Suppressor macrophage (primary cell): ENCODE results near the gene C1QTNF5.

ENCODE experiments used
- DNase-seq, 4 experiments: peaks; one replicate each; pipeline ENCODE4 v3.0.0-alpha.2; 2020 to 2022

C1QTNF5 gene

DNA sequence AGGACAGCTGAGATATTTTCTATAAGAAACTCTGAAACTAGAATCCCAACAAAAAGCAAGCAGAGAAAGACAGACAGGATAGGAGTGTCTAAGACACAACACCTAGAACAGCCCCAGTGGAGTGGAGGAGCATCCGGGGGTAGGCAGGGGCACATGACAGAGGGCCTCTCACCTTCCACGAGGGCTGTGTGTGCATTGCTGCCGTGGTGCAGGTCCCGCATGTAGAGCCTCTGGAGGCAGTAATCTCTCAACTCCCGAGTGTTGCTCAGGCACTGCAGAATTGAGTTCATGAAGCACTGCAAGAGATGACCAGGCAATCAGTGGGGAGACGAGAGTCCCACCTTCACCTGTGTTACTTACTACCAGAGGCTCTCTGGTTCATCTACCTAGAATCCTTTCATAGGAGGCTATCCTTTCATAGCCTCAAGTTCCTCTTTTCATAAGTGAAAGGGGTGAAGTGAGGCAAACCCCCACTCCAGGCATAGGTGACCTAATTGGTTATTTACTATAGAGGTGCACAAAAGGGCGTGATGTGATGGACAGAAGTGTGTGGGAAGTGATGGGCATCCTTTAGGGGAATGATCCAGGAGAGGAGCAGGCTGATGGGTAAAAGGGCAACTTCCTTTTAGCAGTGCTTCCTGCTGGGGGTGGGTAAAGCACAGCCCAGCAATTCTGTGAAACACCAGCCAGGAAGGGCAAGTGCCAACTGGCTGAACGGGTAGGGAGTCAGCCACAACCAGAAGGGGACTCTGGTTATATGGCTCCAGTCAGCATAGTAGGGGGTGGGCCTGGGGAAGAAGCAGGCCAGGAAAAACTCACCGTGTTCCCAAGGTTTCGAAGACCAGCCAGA, 18.9 kb upstream of the C1QTNF5 start:
- DNase-seq, result peak; percentile 62 to 83 (median 82)

DNA sequence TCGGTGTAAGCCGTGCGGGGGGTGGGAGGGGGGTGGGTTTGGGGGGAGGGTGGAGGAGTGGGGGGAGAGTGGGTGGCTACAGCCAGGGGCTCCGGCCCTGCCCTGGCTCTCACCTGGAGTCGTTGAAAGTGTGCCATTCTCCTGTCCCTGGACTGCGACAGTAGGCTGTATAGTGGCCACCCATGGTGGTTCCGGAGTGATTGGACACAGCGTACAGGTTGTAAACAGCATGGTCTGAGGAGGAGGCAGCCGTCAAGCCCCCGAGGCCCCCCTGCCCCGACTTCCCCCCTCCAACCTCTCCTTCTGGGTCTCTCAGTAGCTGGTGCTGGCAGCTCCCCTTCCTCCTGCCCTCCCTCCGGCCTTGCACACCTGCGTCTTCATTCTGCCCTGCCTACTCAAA, 16.4 kb upstream of the C1QTNF5 start:
- no peak for DNase-seq

DNA sequence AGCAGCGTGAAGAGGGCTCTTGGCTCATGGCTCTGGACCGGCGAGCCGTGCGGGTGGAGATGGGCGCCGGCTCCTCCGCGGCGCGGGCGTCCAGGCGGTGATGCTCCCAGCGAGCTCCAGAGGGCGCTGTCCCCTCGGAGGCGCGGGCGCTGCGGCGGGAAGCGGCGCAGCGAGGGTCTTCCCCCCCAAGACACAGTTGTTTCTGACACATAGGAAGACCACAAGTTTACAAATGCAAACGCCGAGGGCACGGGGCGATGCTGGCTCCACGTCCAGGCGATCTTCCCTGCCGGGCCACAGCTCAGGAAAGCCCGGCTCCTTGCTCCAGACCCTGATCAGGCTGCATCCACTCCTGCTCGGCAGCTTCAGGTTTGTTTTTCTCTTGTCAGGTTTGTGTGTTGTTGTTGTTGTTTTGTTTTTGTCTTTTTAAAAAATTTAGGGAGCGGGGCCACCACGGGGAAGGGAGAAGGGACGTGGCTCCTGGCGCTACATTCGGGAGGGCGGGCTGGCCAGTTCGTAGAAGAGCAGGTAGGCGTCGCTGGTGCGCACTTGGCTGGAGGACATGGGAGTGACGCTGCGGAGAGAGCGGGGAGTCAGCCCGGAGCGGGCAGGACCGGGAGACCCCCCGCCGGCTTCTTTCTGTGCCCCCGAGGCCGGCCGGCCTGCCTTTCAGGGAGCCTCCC, 15.8 kb upstream of the C1QTNF5 start:
- peak; percentile 71 to 87 (median 82) for DNase-seq

DNA sequence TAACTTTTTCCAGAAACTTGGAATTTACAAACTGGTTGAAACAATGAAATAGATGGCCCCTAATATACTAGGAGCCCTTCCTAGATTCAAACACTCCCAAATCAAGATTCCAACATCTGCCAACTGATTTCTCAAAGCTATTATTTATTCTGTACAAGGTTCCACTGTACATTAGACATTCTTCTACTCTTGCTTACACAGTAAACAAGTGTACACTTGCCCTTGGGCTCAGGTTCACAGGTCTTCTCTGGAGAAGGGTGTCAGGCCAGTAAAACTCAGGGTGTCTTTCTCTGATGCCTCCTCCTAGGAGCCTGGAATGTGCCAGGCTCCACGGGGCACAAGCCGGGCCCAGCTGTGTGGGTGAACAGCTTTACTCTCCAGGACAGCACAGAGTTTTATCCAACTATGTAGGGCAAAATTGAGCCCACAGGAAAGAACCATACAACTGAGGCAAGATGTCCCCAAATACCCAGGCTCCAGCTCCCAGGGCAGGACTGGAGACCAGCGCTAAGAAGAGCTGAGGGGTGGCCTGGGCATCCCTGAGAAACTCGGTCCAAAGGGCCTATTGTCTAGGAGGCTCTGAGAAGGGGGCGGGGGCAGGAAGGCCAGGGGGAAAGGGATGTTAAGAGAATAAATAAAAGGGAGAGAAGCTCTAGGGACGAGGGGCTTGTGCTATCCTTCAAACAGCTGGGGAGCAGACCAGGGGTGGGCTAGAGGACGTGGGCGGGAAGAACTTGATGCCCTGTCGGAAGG, 14.6 kb upstream of the C1QTNF5 start:
- no peak for DNase-seq

DNA sequence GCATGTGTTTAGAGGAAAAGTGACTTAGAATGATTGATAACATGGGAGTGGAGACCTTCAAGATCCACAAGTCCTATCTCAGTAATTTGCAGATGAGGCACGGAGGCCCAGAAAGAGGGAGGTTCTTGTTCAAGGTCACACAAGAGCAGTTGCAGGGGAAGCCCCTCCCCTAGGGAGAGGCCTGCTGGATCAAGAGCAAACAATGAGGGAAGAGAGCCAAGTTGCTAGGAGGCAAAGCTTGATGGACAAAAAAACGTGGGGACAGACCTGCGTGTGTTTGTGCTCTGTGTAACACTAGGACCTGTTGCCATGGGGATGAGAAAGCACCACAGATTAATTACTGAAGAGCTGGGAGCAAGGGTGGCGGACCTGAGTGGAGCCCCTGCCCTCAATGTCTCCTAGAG, 12.2 kb upstream of the C1QTNF5 start:
- no peak for DNase-seq

DNA sequence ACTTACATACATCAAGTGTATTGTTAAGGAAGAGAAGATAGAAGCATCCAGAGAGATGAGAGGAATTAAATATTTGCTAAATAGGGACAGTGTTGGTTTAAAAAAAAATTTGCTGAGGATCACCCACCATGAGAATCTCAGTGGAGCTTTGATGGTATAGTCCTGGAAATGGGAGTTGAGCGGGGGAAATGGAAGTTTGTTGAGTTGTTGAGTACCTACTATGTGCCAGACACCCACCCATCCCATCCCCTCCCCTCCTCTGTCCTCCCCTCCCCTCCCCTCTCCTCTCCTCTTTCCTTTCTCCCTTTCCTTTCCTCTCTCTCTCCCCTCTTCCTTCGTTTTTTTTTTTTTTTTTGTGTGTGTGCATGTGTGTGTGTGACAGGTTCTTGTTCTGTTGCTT, 10.5 kb upstream of the C1QTNF5 start:
- no peak for DNase-seq

DNA sequence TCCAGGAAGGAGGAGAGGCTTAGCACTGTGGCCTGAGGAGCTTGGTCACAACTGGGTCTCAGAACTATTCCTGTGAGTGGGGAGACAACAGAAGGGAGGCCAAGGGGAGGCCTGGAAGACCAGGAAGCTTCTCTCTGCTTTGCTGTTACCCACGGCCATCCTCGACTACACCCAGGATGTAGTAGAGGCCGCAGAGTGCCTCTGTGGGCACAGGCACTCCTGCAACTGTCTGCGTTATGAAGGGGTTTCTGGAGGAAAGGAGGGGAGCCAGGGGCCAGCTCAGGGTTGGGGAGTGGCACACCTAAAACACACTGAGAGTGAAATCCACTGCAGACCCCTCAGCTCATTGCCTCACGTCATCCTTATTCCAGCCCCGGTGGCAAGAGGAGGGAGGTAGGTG, 9.6 kb upstream of the C1QTNF5 start:
- no peak for DNase-seq

DNA sequence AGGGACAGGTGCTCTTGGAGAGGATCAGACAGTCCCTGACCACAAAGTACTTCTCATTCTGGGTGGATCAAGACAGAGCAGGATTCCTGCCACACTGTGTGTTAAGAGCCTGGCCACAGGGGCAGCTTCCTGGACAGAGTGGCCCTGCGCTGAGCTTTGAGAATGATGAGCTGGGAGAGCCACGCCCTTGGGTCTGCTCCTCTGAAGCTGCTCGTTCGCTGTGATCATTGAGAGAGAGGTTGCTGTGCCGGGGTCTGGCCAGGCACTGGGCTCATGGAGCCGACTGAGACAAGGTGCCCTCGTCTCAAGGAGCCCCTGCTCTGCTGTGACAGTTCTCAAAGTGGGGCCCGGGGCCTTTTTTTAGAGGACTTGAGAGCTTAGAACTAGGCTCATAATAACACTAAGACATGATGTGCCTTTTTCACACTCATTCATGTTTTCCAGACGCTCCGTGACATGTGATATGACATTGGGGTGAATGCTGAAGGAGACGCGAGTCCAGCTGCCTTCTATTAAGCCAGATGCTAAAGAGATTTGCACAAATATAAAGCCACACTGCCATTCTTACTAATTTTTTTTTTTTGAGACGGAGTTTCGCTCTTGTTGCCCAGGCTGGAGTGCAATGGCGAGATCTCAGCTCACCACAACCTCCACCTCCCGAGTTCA, 7.4 kb upstream of the C1QTNF5 start:
- no peak for DNase-seq

DNA sequence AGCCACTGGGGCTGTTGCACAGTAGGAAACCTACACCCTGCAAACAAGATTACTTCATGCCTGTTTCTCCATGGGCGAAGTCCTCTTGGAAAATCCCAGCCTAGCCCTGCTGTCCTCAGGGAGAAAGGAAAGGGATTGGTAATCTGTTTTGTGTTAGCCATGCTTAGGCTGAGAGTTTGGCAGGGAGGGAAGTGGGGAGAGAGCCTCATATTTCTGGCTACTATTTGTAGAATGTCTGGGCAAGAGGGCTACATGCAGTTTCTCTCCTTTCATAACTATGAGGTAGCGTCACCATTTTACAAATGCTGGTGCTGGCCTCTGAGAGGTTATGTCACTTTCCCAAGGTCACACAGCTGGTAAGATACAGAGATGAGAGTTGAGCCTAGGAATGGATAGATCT, 6.6 kb upstream of the C1QTNF5 start:
- DNase-seq, result no peak

DNA sequence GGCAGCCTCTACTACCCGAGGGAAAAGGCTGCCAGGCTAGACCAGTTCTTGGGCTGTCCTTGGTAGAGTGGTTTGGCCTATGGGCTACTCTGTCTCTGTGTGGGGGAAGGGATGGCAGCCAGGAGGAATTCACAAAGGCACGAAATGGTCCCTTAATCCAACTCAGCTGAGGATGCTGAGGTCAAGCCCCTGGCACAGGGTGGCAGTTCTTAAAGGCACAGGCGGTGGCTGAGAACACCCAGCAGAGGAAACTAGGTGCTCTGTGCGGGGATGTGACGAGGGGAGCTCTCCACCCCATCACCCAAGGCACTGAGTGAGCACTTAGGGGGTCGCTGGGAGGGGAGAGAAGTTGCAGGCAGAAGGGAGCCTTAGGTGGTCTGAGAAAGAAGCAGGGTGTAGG, 5.9 kb upstream of the C1QTNF5 start, which contains the start of gene MFRP:
TSS of gene MFRP (minus strand) at position 101 of the 400 bp plus-strand sequence. CDS start 192 bp downstream, outside the sequence.
- no peak for DNase-seq

DNA sequence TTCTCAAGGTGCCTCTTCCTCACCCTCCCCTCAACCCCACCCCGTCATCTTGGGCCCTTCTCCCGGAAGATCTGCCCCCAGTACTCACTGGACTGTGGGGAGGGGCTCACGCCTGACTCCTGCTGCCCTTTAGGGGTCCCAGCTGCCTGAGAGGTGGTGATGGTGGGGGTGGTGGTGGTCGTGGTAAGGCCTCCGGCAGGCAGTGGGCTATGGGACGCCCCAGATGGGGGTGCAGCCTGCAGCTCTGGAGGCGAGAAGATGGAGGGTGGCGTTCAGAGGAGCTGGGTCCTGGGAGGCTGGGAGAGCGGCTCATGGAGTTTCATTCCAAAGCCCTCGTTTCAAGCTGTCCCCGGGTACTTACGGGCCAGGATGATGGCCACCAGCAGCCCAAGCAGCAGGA, 5.0 kb upstream of the C1QTNF5 start:
- DNase-seq, result no peak

DNA sequence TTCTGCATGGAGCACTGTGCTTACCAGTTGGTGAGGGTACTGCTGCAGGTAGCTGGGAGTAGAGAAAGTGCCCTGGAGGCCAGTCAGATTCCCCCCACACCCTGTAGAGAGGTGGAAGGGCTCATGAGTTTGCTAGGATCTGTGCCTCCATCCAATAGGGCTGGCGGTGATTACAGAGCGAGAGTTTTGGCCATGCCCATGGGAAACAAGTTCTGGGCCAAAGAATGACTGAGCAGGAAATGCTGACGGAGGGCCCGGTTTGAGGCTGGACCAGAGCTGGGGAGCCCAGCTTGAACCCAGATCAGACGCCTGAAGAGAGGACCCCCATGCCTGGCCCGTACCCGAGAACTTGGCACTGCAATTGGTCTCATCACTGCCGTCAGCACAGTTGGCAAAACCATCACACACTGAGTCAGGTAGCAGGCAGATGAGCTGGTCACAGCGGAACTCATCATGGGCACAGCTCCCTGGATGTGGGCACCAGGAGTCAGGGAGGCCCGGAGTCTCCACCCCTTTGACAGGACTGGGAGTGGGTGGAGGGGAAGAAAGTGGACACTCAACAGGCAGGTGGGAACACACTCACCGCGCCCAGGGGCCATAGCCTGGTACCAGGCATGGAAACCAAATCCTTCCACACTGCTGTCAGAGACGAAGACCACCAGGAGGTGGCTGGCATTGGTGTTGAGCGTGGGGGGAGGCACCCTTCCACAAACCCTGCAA, 3.8 kb upstream of the C1QTNF5 start:
- no peak for DNase-seq

DNA sequence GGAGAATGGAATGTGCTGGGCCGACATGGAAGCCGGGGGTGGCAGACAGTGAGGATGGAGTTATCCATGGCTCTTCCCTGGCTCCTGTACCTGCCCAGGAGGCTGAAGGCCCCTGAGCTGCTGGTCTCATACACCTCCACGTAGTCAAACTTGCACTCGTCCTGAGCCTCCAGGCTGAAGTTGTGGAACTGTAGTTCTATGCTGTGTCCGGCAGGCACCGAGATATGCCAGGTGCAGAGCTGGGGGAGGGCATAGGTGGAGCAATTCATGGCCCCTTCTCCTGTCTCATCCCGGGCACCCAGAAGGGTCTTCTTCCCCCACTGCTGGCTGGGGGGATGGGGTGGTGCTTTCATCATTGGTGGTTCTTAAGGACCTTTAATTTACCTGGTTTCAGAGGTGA, 3.0 kb upstream of the C1QTNF5 start:
- no peak for DNase-seq

DNA sequence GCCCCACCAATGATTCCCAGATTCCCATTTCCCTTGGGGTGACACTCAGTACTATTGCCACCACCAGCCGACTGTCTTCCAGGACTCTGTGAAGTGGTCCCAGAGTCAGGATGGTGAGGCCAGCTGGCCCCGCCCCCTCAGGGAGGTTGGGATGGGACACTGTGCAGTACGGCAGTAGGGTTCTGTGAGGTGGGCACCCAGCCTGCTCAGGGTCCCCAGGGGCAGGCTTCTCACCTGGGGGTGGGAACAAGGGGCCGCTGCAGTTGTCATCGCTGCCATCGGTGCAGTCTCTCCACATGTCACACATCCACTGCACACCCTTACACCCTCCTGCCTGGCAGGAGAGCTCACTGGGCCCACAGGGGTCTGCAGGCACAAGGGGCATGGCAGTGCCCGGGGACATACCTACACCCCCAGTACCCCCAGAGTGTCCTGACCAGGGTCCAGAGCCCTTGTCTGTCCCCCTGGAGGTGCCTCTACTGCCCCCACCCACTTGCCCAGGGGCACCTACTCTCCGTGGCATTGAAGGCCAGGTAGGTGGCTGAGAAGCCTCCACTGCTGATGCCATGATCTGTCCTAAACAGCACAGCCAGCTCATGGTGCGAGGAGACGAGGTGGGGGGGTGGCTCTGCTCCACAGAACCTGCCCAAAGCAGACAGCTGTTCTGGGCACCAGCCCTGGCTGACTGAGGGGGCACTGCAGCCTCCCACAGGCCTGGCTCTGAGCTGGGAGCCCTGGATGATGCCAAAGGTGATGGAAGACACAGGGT, 1.9 kb upstream of the C1QTNF5 start:
- no peak for DNase-seq

DNA sequence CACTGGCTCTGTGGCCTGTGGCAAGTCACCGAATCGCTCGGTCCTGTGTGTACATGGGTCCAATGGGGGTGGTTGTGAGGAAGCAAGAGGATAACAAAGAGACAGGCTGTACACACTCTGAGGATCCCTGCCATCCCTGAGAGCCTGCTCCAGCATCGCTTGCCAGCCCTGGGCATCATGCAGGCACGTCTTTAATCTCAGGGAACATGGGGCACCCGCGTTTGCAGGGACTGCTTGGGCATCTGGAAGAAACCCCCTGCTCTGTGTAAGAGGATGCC, 1.3 kb upstream of the C1QTNF5 start:
- DNase-seq, result no peak

DNA sequence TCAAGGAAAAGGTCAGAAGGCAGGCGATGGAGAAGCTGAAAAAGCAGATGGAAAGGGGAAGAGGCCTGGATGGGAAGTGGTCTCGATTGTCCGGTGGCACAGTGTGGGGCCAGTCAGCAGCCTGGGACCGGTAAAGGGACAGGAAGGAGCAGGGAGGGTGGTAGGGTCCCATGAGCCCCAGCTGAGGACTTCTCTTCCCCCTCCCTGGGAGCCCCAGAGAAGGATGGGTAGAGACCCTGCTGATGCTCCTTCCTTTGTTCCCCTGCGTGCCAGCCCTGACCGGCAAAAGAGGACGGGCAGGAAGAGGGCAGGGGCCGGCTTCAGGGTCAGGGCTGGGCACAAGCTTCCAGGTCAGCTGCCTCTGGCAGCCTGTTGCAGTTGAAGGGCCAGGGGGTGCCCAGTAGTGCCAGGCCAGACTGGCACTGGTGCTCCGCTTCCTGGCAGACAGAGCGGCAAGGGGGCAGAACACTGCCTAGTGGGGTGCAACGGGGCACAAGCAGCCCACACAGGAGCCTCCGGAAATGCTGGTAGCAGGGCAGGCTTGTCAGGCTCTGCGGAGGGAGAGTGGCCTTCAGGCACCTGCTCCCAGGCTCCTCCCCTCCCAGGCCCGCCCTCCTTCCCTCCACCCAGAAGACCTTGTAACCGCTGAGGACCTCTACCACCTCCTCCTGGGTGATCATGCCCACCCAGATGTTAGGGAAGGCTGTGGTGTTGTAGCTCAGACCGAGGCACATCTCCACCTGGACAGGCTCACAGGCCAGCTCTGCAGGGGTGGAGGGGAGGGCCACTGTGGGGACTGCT, 739 bp upstream of the C1QTNF5 start:
- DNase-seq, result peak; percentile 57 to 65 (median 63)

DNA sequence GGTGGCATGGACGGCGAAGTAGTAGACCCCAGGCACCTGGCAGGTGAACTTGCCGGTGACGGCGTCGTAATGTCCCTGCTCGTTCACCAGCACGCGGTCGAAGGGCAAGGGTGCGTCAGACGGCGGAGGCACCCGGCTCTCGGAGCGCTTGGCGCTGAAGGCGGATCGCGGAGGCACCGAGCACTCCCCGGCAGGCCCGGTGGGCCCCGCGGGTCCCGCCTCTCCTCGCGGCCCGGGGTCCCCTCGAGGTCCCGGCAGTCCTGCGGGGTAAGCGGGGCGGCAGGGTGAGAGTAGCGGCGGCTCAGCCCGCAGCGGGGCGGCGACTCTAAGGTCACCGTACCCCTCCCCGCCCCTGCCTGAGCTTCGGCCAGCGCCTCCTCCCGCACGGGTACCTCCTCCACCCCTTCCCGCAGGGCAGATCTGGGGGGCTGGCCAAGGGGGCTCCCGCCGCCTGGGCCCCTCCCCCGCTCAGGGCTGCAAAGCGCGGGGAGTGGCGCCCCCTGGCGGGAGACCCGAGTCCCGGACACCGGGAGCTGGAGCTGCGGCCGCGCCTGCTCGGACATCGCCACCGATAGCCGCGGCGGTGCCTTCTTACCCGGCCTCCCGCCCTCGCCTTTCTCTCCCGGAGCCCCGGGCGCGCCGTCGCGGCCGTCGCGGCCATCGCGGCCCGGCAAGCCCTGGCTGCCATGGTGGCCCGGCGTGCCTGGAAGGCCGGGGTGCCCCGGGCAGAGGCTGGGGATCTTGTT, 921 bp downstream of the C1QTNF5 start:
- DNase-seq, result peak; percentile 51 to 85 (median 65)

DNA sequence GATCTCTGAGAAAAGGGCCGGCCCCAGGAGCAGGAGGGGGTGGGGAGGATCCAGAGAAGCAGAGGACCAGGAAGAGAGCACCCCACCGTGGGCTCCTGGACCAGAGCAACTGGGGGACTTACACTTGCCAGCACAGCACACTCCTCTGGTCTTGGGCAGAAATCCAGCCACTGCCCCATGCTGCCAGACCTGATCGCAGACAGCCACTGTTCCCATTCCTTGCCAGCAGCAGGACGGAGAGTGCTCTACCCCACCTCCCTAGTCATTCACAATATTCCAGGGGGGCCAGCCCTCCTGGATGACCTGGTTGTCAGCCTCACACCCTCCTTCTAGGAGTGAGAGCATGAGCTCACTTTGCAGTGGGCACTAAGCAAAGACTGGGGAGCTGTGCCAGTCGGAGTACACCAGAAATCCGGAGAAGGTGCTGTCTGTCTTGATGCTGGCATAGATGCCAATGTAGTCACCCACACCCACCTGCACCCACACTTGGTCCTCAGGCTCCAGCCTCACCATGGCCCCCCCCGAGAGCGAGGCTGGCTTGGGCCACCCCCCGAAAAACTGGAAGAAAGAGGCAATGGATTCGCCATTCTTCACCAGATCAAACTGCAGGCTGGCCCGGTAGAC, 1.6 kb downstream of the C1QTNF5 start:
- DNase-seq, result no peak

DNA sequence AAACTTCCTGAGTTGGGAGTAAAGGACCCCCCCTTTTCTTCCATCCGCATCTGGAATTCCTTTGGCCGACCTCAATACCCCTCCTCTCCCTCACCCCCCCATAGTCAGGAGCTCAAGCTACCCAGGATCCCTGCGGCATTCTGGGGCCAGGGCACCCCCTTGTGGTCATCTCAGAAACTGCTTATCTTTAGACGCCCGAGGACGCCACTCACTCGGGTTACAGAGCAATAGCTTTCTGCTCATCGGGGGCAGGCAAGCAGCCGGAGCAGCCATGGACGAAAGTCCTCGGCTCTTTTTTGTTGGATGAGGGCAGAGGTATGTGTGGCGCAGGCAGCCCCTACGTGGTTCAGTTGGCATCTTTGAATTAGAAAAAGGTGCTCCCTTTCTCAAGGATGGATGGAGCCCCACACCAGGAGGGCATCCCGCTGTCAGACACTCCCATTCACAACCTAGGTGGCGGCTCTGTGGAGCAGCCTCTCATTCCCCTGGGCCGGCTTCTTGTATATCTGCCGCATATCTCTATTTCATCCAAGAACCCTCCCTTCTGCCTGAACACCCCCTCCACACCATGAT, 2.3 kb downstream of the C1QTNF5 start:
- peak; percentile 72 to 86 (median 82) for DNase-seq
